NOMO-1 (cell line): ENCODE measurements around the gene DVL2.
"Not testable (repeated sequence)": the region's sequence is repeated elsewhere in the genome, so short reads cannot be mapped to it uniquely, and the experiment has no call there.

Source experiments
- DNase-seq, 2 experiments: peaks; one replicate each; lab custom pipeline; 2025; ENCODE audit not compliant: unreplicated experiment in 2 of 2; lab: John Stamatoyannopoulos, UW

DVL2 gene

GRCh38 chr17:7256766-7257456 is 22.6 kb upstream of the DVL2 start:
- no peak for DNase-seq

- no peak for DNase-seq
These were observed 20.2 kb upstream of the DVL2 start for GRCh38 chr17:7254511-7254910.

- DNase-seq, result no peak
These were observed 18.8 kb upstream of the DVL2 start for GRCh38 chr17:7253082-7253481.

- DNase-seq, result peak; percentile 89 to 90
These were observed 18.1 kb upstream of the DVL2 start, which contains the start of gene ELP5 for GRCh38 chr17:7252176-7253043. ELP5 (plus strand) TSS chr17:7252215; CDS start chr17:7252551, 336 bp downstream.

GRCh38 chr17:7251661-7252175 is 17.4 kb upstream of the DVL2 start, which contains the start of gene CTDNEP1:
CTDNEP1 (minus strand) TSS chr17:7251734; CDS start chr17:7251296, 438 bp downstream.
- peak; percentile 95 to 98 for DNase-seq

GRCh38 chr17:7250695-7251627 is 16.6 kb upstream of the DVL2 start:
- no peak for DNase-seq

GRCh38 chr17:7249830-7250229 is 15.5 kb upstream of the DVL2 start:
- DNase-seq, result peak; percentile 28 to 55

GRCh38 chr17:7249214-7249613 is 14.9 kb upstream of the DVL2 start:
- no peak for DNase-seq

GRCh38 chr17:7248796-7249195 is 14.5 kb upstream of the DVL2 start:
- no peak for DNase-seq

- no peak for DNase-seq
These were observed 12.5 kb upstream of the DVL2 start for GRCh38 chr17:7246779-7247178.

- not testable (repeated sequence) for DNase-seq
These were observed 9.5 kb upstream of the DVL2 start for GRCh38 chr17:7243838-7244237.

GRCh38 chr17:7243453-7243729 is 9.1 kb upstream of the DVL2 start:
- DNase-seq, result no peak

GRCh38 chr17:7242717-7243452 is 8.6 kb upstream of the DVL2 start:
- DNase-seq, result peak; percentile 87 to 88

- DNase-seq, result peak; percentile 80 to 88
These were observed 7.7 kb upstream of the DVL2 start, which contains the start of gene GABARAP for GRCh38 chr17:7241783-7242716. GABARAP (minus strand) TSS chr17:7242449; CDS start chr17:7242330, 119 bp downstream.

GRCh38 chr17:7241090-7241733 is 6.9 kb upstream of the DVL2 start:
- DNase-seq, result no peak

GRCh38 chr17:7240375-7240774 is 6.1 kb upstream of the DVL2 start:
- peak; percentile 76 to 85 for DNase-seq

- DNase-seq, result peak; percentile 97 to 99
These were observed 5.0 kb upstream of the DVL2 start, which contains the start of gene PHF23 for GRCh38 chr17:7239091-7240027. PHF23 (minus strand) TSS chr17:7239457; CDS start chr17:7239279, 178 bp downstream.
